DLD1 (cell line): ENCODE data around the gene NOX5.

Experiments
- in situ Hi-C: cut with HindIII; loops from 2 replicates; pipeline ENCODE4 v1.10.0; 2017; ENCODE audit warnings: low sequenced_read_pairs

Gene NOX5

GRCh38 chr15:69076756-69077155 is 62.3 kb downstream of the NOX5 start:
- in situ Hi-C loops, result no loop called here

GRCh38 chr15:69078638-69079037 is 64.1 kb downstream of the NOX5 start:
- in situ Hi-C loops, result no loop called here

GRCh38 chr15:69080295-69081248 is 66.1 kb downstream of the NOX5 start:
- in situ Hi-C loops, result no loop called here

- in situ Hi-C loops, result no loop called here
Observed at GRCh38 chr15:69081310-69082004, 67.0 kb downstream of the NOX5 start.

GRCh38 chr15:69082021-69082502 is 67.6 kb downstream of the NOX5 start:
- in situ Hi-C loops, result no loop called here

GRCh38 chr15:69082554-69082953 is 68.1 kb downstream of the NOX5 start:
- in situ Hi-C loops, result no loop called here

- in situ Hi-C loops, result no loop called here
Observed at GRCh38 chr15:69084404-69085030, 70.0 kb downstream of the NOX5 start.

- in situ Hi-C loops, result no loop called here
Observed at GRCh38 chr15:69085325-69086081, 71.0 kb downstream of the NOX5 start.

GRCh38 chr15:69086427-69087204 is 72.1 kb downstream of the NOX5 start:
- in situ Hi-C loops, result no loop called here

- in situ Hi-C loops, result no loop called here
Observed at GRCh38 chr15:69087366-69087976, 73.0 kb downstream of the NOX5 start.

GRCh38 chr15:69088300-69088965 is 73.9 kb downstream of the NOX5 start:
- in situ Hi-C loops, result no loop called here

- in situ Hi-C loops, result no loop called here
Observed at GRCh38 chr15:69089258-69089657, 74.8 kb downstream of the NOX5 start.

- in situ Hi-C loops, result no loop called here
Observed at GRCh38 chr15:69090197-69090948, 75.9 kb downstream of the NOX5 start.

- in situ Hi-C loops, result no loop called here
Observed at GRCh38 chr15:69091654-69092053, 77.2 kb downstream of the NOX5 start.

GRCh38 chr15:69092159-69092558 is 77.7 kb downstream of the NOX5 start:
- in situ Hi-C loops, result no loop called here

- in situ Hi-C loops, result no loop called here
Observed at GRCh38 chr15:69093127-69093526, 78.6 kb downstream of the NOX5 start.

- in situ Hi-C loops, result no loop called here
Observed at GRCh38 chr15:69093614-69094013, 79.1 kb downstream of the NOX5 start.
